ENCODE data around the gene NADK.
"Not testable (repeated sequence)": the region's sequence is repeated elsewhere in the genome, so short reads cannot be mapped to it uniquely, and the experiment has no call there.

NADK gene

DNA sequence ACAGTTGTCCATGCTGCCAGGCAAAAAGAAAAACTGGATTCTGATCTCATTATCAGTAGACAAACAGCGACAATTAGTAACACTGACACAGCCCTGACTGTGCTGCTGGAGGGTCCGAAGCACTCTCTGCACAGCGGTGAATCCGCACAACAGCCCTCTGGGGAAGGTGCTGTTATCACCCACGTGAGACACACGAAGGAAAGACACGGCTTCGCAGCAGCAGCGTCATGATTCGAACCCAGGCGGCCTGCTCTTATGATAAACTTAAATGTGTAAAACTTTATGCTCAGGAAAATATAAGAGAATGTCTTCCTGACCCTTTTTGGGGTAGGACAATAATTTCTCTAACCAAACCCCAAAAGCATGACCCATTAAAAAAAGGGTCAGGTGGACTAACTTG, 35.7 kb downstream of the NADK start:
- H3K4me3 ChIP-seq (ENCODE audit: low read length); DNase-seq; H3K18ac ChIP-seq (ENCODE audit: low read length); H3K56ac ChIP-seq (ENCODE audit: low read length); H3K4me1 ChIP-seq (ENCODE audit: control insufficient read depth, low read depth, low read length); H3K9ac ChIP-seq (ENCODE audit: low read length); H3K23ac ChIP-seq (ENCODE audit: low read length); H3K79me1 ChIP-seq (ENCODE audit: low read length); H2BK120ac ChIP-seq (ENCODE audit: low read depth, low read length); H3K79me2 ChIP-seq (ENCODE audit: control insufficient read depth, insufficient read depth, low read length); H4K5ac ChIP-seq (ENCODE audit: low read length); H3K27me3 ChIP-seq (ENCODE audit: insufficient read depth, low read length, poor library complexity); H2AK5ac ChIP-seq (ENCODE audit: low read length); H2BK15ac ChIP-seq (replicated peaks; ENCODE audit: low read depth); H4K8ac ChIP-seq (ENCODE audit: low read depth, low read length); H2BK5ac ChIP-seq (ENCODE audit: low read length); H3K4ac ChIP-seq (ENCODE audit: low read depth, low read length); H3K36me3 ChIP-seq (ENCODE audit: control insufficient read depth, insufficient read depth, low read length); H3K27ac ChIP-seq (ENCODE audit: low read depth, low read length); H3K4me2 ChIP-seq (ENCODE audit: low read length): not testable (repeated sequence)
- no CpG with 5 or more reads among the region's 11 CpGs for WGBS (ENCODE audit: extremely low coverage, insufficient coverage, low lambda C conversion rate)

- H3K79me1 ChIP-seq (ENCODE audit: low read length); H2BK15ac ChIP-seq (replicated peaks; ENCODE audit: low read depth); H3K4me1 ChIP-seq (ENCODE audit: control insufficient read depth, low read depth, low read length); H2BK120ac ChIP-seq (ENCODE audit: low read depth, low read length); H3K4me3 ChIP-seq (ENCODE audit: low read length); H3K27ac ChIP-seq (ENCODE audit: low read depth, low read length); H2AK5ac ChIP-seq (ENCODE audit: low read length); DNase-seq; H3K79me2 ChIP-seq (ENCODE audit: control insufficient read depth, insufficient read depth, low read length); H2BK5ac ChIP-seq (ENCODE audit: low read length); H3K36me3 ChIP-seq (ENCODE audit: control insufficient read depth, insufficient read depth, low read length); H3K18ac ChIP-seq (ENCODE audit: low read length); H3K56ac ChIP-seq (ENCODE audit: low read length); H3K23ac ChIP-seq (ENCODE audit: low read length); H3K9ac ChIP-seq (ENCODE audit: low read length); H3K4me2 ChIP-seq (ENCODE audit: low read length); H4K8ac ChIP-seq (ENCODE audit: low read depth, low read length); H3K27me3 ChIP-seq (ENCODE audit: insufficient read depth, low read length, poor library complexity); H4K5ac ChIP-seq (ENCODE audit: low read length); H3K4ac ChIP-seq (ENCODE audit: low read depth, low read length): not testable (repeated sequence)
- no CpG with 5 or more reads among the region's 12 CpGs for WGBS (ENCODE audit: extremely low coverage, insufficient coverage, low lambda C conversion rate)
Observed at GRCh38 chr1:1741013-1741412, 37.3 kb downstream of the NADK start.

DNA sequence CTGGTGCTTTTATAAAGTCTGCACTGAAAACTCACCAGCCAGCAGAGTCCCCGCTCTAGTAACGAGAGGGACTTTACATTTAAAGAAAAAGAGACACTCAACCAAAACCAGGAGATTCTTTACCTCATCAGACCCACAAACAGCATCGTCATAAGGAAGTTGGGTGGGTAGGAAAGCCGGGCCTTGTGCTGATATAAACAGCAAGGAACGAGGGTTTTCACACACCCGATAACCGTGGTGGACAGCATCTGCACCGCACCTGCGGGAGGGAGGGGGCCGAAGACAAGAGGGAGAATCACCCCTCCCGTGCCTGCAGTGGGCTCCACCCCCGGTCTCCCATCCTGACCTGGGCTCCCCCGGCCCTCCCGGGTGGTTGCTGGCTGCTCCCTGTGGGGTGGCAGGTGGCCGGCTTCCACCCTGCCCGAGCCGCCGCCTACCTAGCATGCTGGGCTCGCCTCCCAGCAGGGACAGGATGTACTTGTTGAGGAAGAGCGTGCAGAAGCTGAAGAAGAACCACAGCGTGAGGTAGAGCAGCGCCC, 39.4 kb downstream of the NADK start:
- H2BK15ac ChIP-seq (replicated peaks; ENCODE audit: low read depth); H3K23ac ChIP-seq (ENCODE audit: low read length); H2BK120ac ChIP-seq (ENCODE audit: low read depth, low read length); H3K4ac ChIP-seq (ENCODE audit: low read depth, low read length); H3K4me1 ChIP-seq (ENCODE audit: control insufficient read depth, low read depth, low read length); H3K27me3 ChIP-seq (ENCODE audit: insufficient read depth, low read length, poor library complexity); DNase-seq; H3K4me2 ChIP-seq (ENCODE audit: low read length); H3K56ac ChIP-seq (ENCODE audit: low read length); H3K79me1 ChIP-seq (ENCODE audit: low read length); H4K8ac ChIP-seq (ENCODE audit: low read depth, low read length); H3K9ac ChIP-seq (ENCODE audit: low read length); H2BK5ac ChIP-seq (ENCODE audit: low read length); H3K36me3 ChIP-seq (ENCODE audit: control insufficient read depth, insufficient read depth, low read length); H3K4me3 ChIP-seq (ENCODE audit: low read length); H3K18ac ChIP-seq (ENCODE audit: low read length); H3K79me2 ChIP-seq (ENCODE audit: control insufficient read depth, insufficient read depth, low read length); H4K5ac ChIP-seq (ENCODE audit: low read length); H2AK5ac ChIP-seq (ENCODE audit: low read length); H3K27ac ChIP-seq (ENCODE audit: low read depth, low read length): not testable (repeated sequence)
- no CpG with 5 or more reads among the region's 22 CpGs for WGBS (ENCODE audit: extremely low coverage, insufficient coverage, low lambda C conversion rate)

GRCh38 chr1:1737675-1738590, 40.3 kb downstream of the NADK start:
- not testable (repeated sequence) for H3K18ac ChIP-seq (ENCODE audit: low read length); DNase-seq; H4K8ac ChIP-seq (ENCODE audit: low read depth, low read length)

GRCh38 chr1:1732381-1732780, 45.9 kb downstream of the NADK start:
- Histone ChIP-seq H3K27ac (ENCODE audit: low read depth, low read length) (no peak overlapping the region), H3K27me3 (ENCODE audit: insufficient read depth, low read length, poor library complexity) (no peaks in the 10 kb centered on the region), H2BK5ac (ENCODE audit: low read length) (no peak overlapping the region), H3K36me3 (ENCODE audit: control insufficient read depth, insufficient read depth, low read length) (peaks cover 1% of the 10 kb centered on the region), H2BK120ac (ENCODE audit: low read depth, low read length) (no peak overlapping the region), H3K4me3 (ENCODE audit: low read length) (no peak overlapping the region), H3K4me2 (ENCODE audit: low read length) (no peak overlapping the region), H3K56ac (ENCODE audit: low read length) (no peak overlapping the region), H3K4me1 (ENCODE audit: control insufficient read depth, low read depth, low read length) (no peaks in the 10 kb centered on the region), H3K79me1 (ENCODE audit: low read length) (no peaks in the 10 kb centered on the region), H3K18ac (ENCODE audit: low read length) (no peak overlapping the region), H3K4ac (ENCODE audit: low read depth, low read length) (no peak overlapping the region), H3K79me2 (ENCODE audit: control insufficient read depth, insufficient read depth, low read length) (no peaks in the 10 kb centered on the region), H2AK5ac (ENCODE audit: low read length) (no peak overlapping the region), H2BK15ac (replicated peaks; ENCODE audit: low read depth) (no peak overlapping the region), H3K23ac (ENCODE audit: low read length) (no peak overlapping the region), H4K5ac (ENCODE audit: low read length) (no peak overlapping the region), H3K9ac (ENCODE audit: low read length) (no peak overlapping the region), H4K8ac (ENCODE audit: low read depth, low read length) (no peak overlapping the region)
- no peak for DNase-seq
- no CpG with 5 or more reads among the region's 17 CpGs for WGBS (ENCODE audit: extremely low coverage, insufficient coverage, low lambda C conversion rate)

More at GRCh38 chr1:1737675-1738590, 40.3 kb downstream of the NADK start:
- H2BK5ac ChIP-seq (ENCODE audit: low read length); H3K9ac ChIP-seq (ENCODE audit: low read length); H3K4me1 ChIP-seq (ENCODE audit: control insufficient read depth, low read depth, low read length); H3K27ac ChIP-seq (ENCODE audit: low read depth, low read length); H2BK120ac ChIP-seq (ENCODE audit: low read depth, low read length); H2BK15ac ChIP-seq (replicated peaks; ENCODE audit: low read depth); H3K4me2 ChIP-seq (ENCODE audit: low read length); H4K5ac ChIP-seq (ENCODE audit: low read length); H3K23ac ChIP-seq (ENCODE audit: low read length); H3K27me3 ChIP-seq (ENCODE audit: insufficient read depth, low read length, poor library complexity); H3K4me3 ChIP-seq (ENCODE audit: low read length); H3K79me2 ChIP-seq (ENCODE audit: control insufficient read depth, insufficient read depth, low read length); H3K36me3 ChIP-seq (ENCODE audit: control insufficient read depth, insufficient read depth, low read length); H3K4ac ChIP-seq (ENCODE audit: low read depth, low read length); H2AK5ac ChIP-seq (ENCODE audit: low read length); H3K56ac ChIP-seq (ENCODE audit: low read length); H3K79me1 ChIP-seq (ENCODE audit: low read length): not testable (repeated sequence)
- no CpG with 5 or more reads among the region's 44 CpGs for WGBS (ENCODE audit: extremely low coverage, insufficient coverage, low lambda C conversion rate)

All from mesendoderm (in vitro differentiated cells).